ENCODE results near the gene GIMAP1.

The GIMAP1 gene

GRCh38 chr7:150742286-150742968 is 26.0 kb downstream of the GIMAP1 start:
- Histone ChIP-seq H3K9me3 (no peaks in the 10 kb centered on the region), H3K4me3 (no peak overlapping the region), H3K9ac (no peak overlapping the region), H3K4me1 (peaks cover 6% of the 10 kb centered on the region), H3K27ac (no peak overlapping the region), H3K4me2 (no peak overlapping the region), H3K27me3 (no peaks in the 10 kb centered on the region), H3K36me3 (no peaks in the 10 kb centered on the region), H4K20me1 (no peaks in the 10 kb centered on the region)
- TF ChIP-seq Cebpa-rat (IDR thresholded peaks at IDR 0.05) = no peak

GRCh38 chr7:150744041-150744656 is 27.7 kb downstream of the GIMAP1 start:
- no peaks in the 10 kb centered on the region for H3K27me3 ChIP-seq
- H3K4me1 ChIP-seq = no peaks in the 10 kb centered on the region
- H3K4me2 ChIP-seq = no peak overlapping the region
- no peaks in the 10 kb centered on the region for H3K36me3 ChIP-seq
- H3K9me3 ChIP-seq = no peaks in the 10 kb centered on the region
- H3K4me3 ChIP-seq = no peak overlapping the region
- no peak overlapping the region for H3K9ac ChIP-seq
- H3K27ac ChIP-seq = no peak overlapping the region
- H4K20me1 ChIP-seq = no peaks in the 10 kb centered on the region
- no peak for TF ChIP-seq Cebpa-rat (IDR thresholded peaks at IDR 0.05)

GRCh38 chr7:150745086-150745485 is 28.7 kb downstream of the GIMAP1 start:
- Histone ChIP-seq H3K36me3 (no peaks in the 10 kb centered on the region), H4K20me1 (no peaks in the 10 kb centered on the region), H3K4me3 (no peak overlapping the region), H3K4me1 (no peaks in the 10 kb centered on the region), H3K27ac (no peak overlapping the region), H3K4me2 (no peak overlapping the region), H3K27me3 (no peaks in the 10 kb centered on the region), H3K9me3 (no peaks in the 10 kb centered on the region), H3K9ac (no peak overlapping the region)
- no peak for TF ChIP-seq Cebpa-rat (IDR thresholded peaks at IDR 0.05)

DNA sequence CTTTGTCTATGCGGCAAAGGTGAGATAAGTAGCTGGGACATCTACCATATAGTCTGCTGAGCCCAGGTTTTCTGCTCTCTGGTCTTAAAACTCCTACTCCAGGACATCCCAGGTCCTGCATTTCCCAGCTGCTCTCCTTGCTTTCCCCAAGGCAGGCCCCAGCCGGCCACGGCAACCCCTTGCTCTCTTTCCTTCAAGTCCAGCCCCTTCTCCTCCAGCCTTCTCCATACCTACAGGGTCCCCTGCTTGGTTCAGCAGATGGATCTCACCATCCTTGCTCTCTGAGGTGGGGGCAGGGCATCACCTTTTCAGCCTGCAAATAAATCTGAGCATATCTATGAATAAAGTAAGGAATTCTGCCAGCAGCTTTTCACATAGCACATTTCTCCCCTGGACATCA is 29.5 kb downstream of the GIMAP1 start:
- H3K36me3 ChIP-seq = no peaks in the 10 kb centered on the region
- H3K27ac ChIP-seq = no peak overlapping the region
- no peaks in the 10 kb centered on the region for H3K9me3 ChIP-seq
- H3K27me3 ChIP-seq = no peaks in the 10 kb centered on the region
- H4K20me1 ChIP-seq = no peaks in the 10 kb centered on the region
- H3K4me3 ChIP-seq = no peak overlapping the region
- H3K4me1 ChIP-seq = no peaks in the 10 kb centered on the region
- TF ChIP-seq Cebpa-rat (IDR thresholded peaks at IDR 0.05) = no peak
- H3K9ac ChIP-seq = no peak overlapping the region
- H3K4me2 ChIP-seq = no peak overlapping the region

DNA sequence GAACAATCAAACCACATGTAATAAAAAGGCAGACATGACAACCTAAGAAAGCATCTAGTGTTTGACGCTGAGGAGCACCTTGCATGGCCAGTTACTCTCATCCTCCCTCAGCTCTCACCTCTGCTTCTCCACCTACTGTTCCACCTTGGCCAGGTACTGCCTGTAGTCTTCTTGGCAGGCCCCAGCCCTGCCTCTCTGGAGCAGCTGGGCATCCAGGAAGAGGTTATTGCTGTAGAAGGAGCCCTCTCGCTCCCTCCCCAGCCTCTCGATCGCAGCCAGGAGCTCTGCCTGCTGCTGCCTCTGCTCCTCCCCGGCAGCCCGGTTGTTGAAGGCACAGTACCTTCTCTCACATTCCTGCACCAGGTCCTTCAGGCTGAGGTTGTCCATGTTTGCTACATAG is 30.5 kb downstream of the GIMAP1 start:
- Histone ChIP-seq H3K27ac (no peak overlapping the region), H3K4me1 (no peaks in the 10 kb centered on the region), H3K27me3 (no peaks in the 10 kb centered on the region), H3K9ac (no peak overlapping the region), H3K9me3 (no peaks in the 10 kb centered on the region), H3K4me2 (no peak overlapping the region), H4K20me1 (no peaks in the 10 kb centered on the region), H3K4me3 (no peak overlapping the region), H3K36me3 (no peaks in the 10 kb centered on the region)
- TF ChIP-seq Cebpa-rat (IDR thresholded peaks at IDR 0.05) = no peak

DNA sequence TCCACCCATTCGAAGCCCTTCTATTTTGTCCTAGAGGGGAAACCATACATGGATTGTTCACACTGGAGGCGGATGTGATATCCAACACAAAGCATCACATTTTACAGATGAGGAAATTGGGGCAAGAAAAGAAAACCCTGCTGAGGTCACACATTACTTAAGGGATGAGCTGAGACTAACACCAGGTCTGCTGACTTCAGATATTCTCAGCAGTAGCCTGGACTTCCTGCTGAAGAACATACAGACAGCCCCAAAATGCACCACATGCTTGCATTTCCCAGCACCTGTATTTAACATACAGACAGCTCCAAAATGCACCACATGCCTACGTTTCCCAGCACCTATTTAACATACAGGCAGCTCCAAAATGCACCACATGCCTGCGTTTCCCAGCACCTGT is 32.0 kb downstream of the GIMAP1 start:
- H3K9ac ChIP-seq = no peak overlapping the region
- H3K4me1 ChIP-seq = 0 out of 2 replicates have a peak, but pooled peaks cover 3% of the 10 kb centered on the region
- no peak overlapping the region for H3K27ac ChIP-seq
- no peaks in the 10 kb centered on the region for H3K36me3 ChIP-seq
- H3K9me3 ChIP-seq = no peaks in the 10 kb centered on the region
- H3K4me2 ChIP-seq = no peak overlapping the region
- no peaks in the 10 kb centered on the region for H3K27me3 ChIP-seq
- H3K4me3 ChIP-seq = no peak overlapping the region
- TF ChIP-seq Cebpa-rat (IDR thresholded peaks at IDR 0.05) = no peak
- no peaks in the 10 kb centered on the region for H4K20me1 ChIP-seq

GRCh38 chr7:150751702-150752101 is 35.3 kb downstream of the GIMAP1 start:
- Histone ChIP-seq H3K27me3 (no peaks in the 10 kb centered on the region), H3K36me3 (no peaks in the 10 kb centered on the region)
- TF ChIP-seq Cebpa-rat (IDR thresholded peaks at IDR 0.05) = no peak

GRCh38 chr7:150753239-150753638 is 36.8 kb downstream of the GIMAP1 start:
- H3K36me3 ChIP-seq = no peaks in the 10 kb centered on the region
- H3K27ac ChIP-seq = no peak overlapping the region
- no peaks in the 10 kb centered on the region for H3K27me3 ChIP-seq
- H3K4me2 ChIP-seq = no peak overlapping the region
- H3K4me3 ChIP-seq = no peak overlapping the region
- no peak for TF ChIP-seq Cebpa-rat (IDR thresholded peaks at IDR 0.05)
- no peaks in the 10 kb centered on the region for H3K9me3 ChIP-seq
- no peak overlapping the region for H3K9ac ChIP-seq
- no peaks in the 10 kb centered on the region for H4K20me1 ChIP-seq
- H3K4me1 ChIP-seq = peaks cover 28% of the 10 kb centered on the region

More at GRCh38 chr7:150751702-150752101, 35.3 kb downstream of the GIMAP1 start:
- Histone ChIP-seq H3K4me2 (no peak overlapping the region), H3K9ac (no peak overlapping the region), H3K4me3 (no peak overlapping the region), H4K20me1 (no peaks in the 10 kb centered on the region), H3K4me1 (peaks cover 25% of the 10 kb centered on the region), H3K27ac (no peak overlapping the region), H3K9me3 (no peaks in the 10 kb centered on the region)

- Histone ChIP-seq H3K9ac (no peak overlapping the region), H3K4me1 (peaks cover 28% of the 10 kb centered on the region), H3K27ac (no peak overlapping the region), H3K4me2 (no peak overlapping the region), H4K20me1 (no peaks in the 10 kb centered on the region), H3K27me3 (no peaks in the 10 kb centered on the region), H3K4me3 (no peak overlapping the region), H3K36me3 (no peaks in the 10 kb centered on the region), H3K9me3 (no peaks in the 10 kb centered on the region)
- no peak for TF ChIP-seq Cebpa-rat (IDR thresholded peaks at IDR 0.05)
These were observed 37.6 kb downstream of the GIMAP1 start for GRCh38 chr7:150753826-150754603.

DNA sequence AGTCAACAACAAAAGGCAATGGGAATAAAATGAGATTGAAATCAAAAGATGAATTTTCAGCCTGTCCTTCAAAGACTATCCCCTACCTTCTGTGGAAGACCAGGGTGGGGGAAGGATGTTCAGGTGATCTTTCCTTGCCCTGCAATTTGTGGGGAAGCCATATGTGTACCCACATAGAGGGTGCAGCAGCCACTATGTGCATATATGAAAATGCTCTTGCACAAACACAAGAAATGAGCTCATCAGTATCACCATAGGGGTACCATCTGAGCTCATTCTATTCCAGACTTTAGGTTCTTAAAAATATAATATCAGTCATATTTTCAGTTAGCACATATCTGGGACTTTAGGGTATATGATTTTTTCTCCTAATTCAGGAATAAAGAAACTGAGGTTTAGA is 38.5 kb downstream of the GIMAP1 start:
- H3K36me3 ChIP-seq = no peaks in the 10 kb centered on the region
- H3K4me2 ChIP-seq = peak overlapping the region; percentile 79
- peaks cover 28% of the 10 kb centered on the region for H3K4me1 ChIP-seq
- no peaks in the 10 kb centered on the region for H3K27me3 ChIP-seq
- no peaks in the 10 kb centered on the region for H3K9me3 ChIP-seq
- no peak overlapping the region for H3K9ac ChIP-seq
- TF ChIP-seq Cebpa-rat (IDR thresholded peaks at IDR 0.05) = no peak
- H4K20me1 ChIP-seq = no peaks in the 10 kb centered on the region
- H3K4me3 ChIP-seq = no peak overlapping the region
- H3K27ac ChIP-seq = no peak overlapping the region

Measured in BLaER1 (cell line).